ENCODE data around the gene TSPAN15.
"Not testable (repeated sequence)": the region's sequence is repeated elsewhere in the genome, so short reads cannot be mapped to it uniquely, and the experiment has no call there.

The TSPAN15 gene

DNA sequence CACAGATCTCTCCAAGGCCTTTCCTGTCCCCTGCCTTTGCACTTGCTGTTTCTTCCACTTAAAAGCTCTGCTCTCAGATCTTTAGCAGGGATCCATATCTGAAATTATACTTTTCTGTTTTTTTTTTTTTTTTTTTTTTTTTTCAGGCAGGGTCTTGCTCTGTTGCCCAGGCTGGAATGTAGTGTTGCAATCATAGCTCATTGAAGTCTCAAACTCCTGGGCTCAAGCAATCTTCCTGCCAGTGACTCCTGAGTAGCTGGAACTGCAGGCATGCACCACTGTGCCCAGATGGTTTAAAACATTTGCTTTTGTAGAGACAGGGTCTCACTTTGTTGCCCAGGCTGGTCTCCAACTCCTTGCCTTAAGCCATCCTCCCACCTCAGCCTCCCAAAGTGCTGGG is 5.0 kb upstream of the TSPAN15 start:
- Histone ChIP-seq H3K36me3 (ENCODE audit: insufficient read depth, low read length) (no peaks in the 10 kb centered on the region), H3K4me2 (ENCODE audit: insufficient read depth, low read length) (no peak overlapping the region), H3K4me1 (ENCODE audit: insufficient read depth, low read length) (no peaks in the 10 kb centered on the region), H3K4me3 (ENCODE audit: low read depth in 1 of 2, low read length in 2 of 2) (no peak overlapping the region), H3K27ac (ENCODE audit: low read length) (no peak overlapping the region), H3K27me3 (ENCODE audit: insufficient read depth, low read length, poor library complexity) (peaks cover 5% of the 10 kb centered on the region), H3K9me3 (ENCODE audit: insufficient read depth, low read length, severe bottlenecking) (no peaks in the 10 kb centered on the region), H2AFZ (ENCODE audit: low read depth, low read length) (no peak overlapping the region), H3K79me2 (ENCODE audit: insufficient read depth, low read length) (no peaks in the 10 kb centered on the region), H3K9ac (ENCODE audit: low read depth, low read length) (no peak overlapping the region), H4K20me1 (ENCODE audit: insufficient read depth, low read length) (no peaks in the 10 kb centered on the region)
- DNase-seq (no peak), ATAC-seq (ENCODE audit: insufficient read depth, low read depth) (no peak)
- TF ChIP-seq EZH2 (IDR thresholded peaks at IDR 0.05; ENCODE audit: borderline replicate concordance, low read depth, low read length, severe bottlenecking), result no peak
- TF ChIP-seq, protein P1, sequence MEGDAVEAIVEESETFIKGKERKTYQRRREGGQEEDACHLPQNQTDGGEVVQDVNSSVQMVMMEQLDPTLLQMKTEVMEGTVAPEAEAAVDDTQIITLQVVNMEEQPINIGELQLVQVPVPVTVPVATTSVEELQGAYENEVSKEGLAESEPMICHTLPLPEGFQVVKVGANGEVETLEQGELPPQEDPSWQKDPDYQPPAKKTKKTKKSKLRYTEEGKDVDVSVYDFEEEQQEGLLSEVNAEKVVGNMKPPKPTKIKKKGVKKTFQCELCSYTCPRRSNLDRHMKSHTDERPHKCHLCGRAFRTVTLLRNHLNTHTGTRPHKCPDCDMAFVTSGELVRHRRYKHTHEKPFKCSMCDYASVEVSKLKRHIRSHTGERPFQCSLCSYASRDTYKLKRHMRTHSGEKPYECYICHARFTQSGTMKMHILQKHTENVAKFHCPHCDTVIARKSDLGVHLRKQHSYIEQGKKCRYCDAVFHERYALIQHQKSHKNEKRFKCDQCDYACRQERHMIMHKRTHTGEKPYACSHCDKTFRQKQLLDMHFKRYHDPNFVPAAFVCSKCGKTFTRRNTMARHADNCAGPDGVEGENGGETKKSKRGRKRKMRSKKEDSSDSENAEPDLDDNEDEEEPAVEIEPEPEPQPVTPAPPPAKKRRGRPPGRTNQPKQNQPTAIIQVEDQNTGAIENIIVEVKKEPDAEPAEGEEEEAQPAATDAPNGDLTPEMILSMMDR (IDR thresholded peaks at IDR 0.05; ENCODE audit: borderline replicate concordance, extremely low read depth, low read length, poor library complexity, severe bottlenecking), result no peak

DNA sequence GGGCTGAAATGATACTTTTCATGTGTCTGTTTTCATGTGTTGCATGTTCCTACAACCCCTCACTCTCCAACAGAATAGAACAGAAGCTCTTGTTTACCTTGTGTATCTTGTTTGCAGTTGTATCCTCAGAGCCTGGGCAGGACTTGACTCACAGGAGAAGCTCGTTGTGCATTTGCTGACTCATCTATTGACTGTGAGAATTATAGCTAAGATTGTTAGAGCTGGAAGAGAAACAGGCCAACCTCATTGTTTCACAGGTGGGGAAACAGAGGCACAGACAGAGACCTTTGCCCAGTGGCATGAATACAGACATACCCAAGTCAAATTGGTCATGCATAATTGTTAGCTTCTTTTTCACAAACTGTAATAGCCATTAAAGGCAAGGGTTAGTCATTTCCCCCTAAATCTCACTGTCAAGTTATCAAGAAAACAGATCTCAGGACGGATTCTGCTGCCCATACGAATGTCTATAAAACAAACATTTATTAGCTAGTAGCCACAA is 4.6 kb upstream of the TSPAN15 start:
- Histone ChIP-seq H3K27ac (ENCODE audit: low read length) (no peak overlapping the region), H3K9ac (ENCODE audit: low read depth, low read length) (no peak overlapping the region), H3K36me3 (ENCODE audit: insufficient read depth, low read length) (no peaks in the 10 kb centered on the region), H3K9me3 (ENCODE audit: insufficient read depth, low read length, severe bottlenecking) (no peaks in the 10 kb centered on the region), H4K20me1 (ENCODE audit: insufficient read depth, low read length) (no peaks in the 10 kb centered on the region), H3K27me3 (ENCODE audit: insufficient read depth, low read length, poor library complexity) (peaks cover 5% of the 10 kb centered on the region), H3K4me2 (ENCODE audit: insufficient read depth, low read length) (no peak overlapping the region), H3K4me3 (ENCODE audit: low read depth in 1 of 2, low read length in 2 of 2) (no peak overlapping the region), H2AFZ (ENCODE audit: low read depth, low read length) (no peak overlapping the region), H3K4me1 (ENCODE audit: insufficient read depth, low read length) (no peaks in the 10 kb centered on the region), H3K79me2 (ENCODE audit: insufficient read depth, low read length) (no peaks in the 10 kb centered on the region)
- DNase-seq (no peak), ATAC-seq (ENCODE audit: insufficient read depth, low read depth) (no peak)
- no peak for TF ChIP-seq EZH2 (IDR thresholded peaks at IDR 0.05; ENCODE audit: borderline replicate concordance, low read depth, low read length, severe bottlenecking)
- TF ChIP-seq, protein P1 (IDR thresholded peaks at IDR 0.05; ENCODE audit: borderline replicate concordance, extremely low read depth, low read length, poor library complexity, severe bottlenecking), result no peak

DNA sequence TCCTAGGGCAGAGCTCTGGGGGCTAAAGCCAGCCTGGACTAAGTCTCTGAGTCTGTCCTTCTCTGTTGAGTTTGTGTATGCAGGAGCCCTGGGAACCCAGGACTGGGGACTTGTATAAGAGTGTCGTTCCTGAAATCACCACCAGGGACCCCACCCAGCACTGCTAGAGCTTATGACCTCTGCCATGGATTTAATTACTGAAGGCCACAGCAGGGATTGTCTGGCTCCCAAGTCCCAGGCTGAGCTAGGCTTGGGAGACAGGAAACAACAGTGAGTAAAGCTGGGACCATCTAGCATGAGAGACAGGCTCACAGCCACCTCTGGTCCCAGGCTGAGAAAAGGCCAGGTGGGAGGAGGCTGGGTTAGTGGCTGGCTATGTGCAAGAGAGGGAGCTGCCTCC is 1.4 kb upstream of the TSPAN15 start:
- Histone ChIP-seq H3K4me2 (ENCODE audit: insufficient read depth, low read length) (no peak overlapping the region), H3K79me2 (ENCODE audit: insufficient read depth, low read length) (no peaks in the 10 kb centered on the region), H3K27me3 (ENCODE audit: insufficient read depth, low read length, poor library complexity) (peaks cover 11% of the 10 kb centered on the region), H3K9me3 (ENCODE audit: insufficient read depth, low read length, severe bottlenecking) (no peaks in the 10 kb centered on the region), H2AFZ (ENCODE audit: low read depth, low read length) (no peak overlapping the region), H4K20me1 (ENCODE audit: insufficient read depth, low read length) (no peaks in the 10 kb centered on the region), H3K27ac (ENCODE audit: low read length) (no peak overlapping the region), H3K9ac (ENCODE audit: low read depth, low read length) (no peak overlapping the region), H3K4me3 (ENCODE audit: low read depth in 1 of 2, low read length in 2 of 2) (no peak overlapping the region), H3K36me3 (ENCODE audit: insufficient read depth, low read length) (no peaks in the 10 kb centered on the region), H3K4me1 (ENCODE audit: insufficient read depth, low read length) (no peaks in the 10 kb centered on the region)
- TF ChIP-seq, protein P1 (IDR thresholded peaks at IDR 0.05; ENCODE audit: borderline replicate concordance, extremely low read depth, low read length, poor library complexity, severe bottlenecking), result peak; percentile 52
- no peak for TF ChIP-seq EZH2 (IDR thresholded peaks at IDR 0.05; ENCODE audit: borderline replicate concordance, low read depth, low read length, severe bottlenecking)
- ATAC-seq (ENCODE audit: insufficient read depth, low read depth) (peak; percentile 71), DNase-seq (peak; percentile 29)

DNA sequence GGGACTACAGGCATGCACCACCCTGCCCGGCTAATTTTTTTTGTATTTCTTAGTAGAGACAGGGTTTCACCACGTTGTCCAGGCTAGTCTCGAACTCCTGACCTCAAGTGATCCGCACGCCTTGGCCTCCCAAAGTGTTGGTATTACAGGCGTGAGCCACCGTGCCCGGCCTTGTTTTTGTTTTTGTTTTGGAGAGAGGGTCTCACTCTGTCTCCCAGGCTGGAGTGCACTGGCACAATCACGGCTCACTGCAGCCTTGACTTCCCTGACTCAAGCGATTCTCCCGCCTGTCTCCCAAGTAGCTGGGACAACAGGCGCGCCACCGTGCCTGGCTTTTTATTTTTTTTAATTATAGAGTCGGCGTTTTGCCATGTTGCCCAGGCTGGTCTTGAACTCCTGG is 870 bp upstream of the TSPAN15 start:
- H3K9ac ChIP-seq (ENCODE audit: low read depth, low read length); H3K4me1 ChIP-seq (ENCODE audit: insufficient read depth, low read length); H3K9me3 ChIP-seq (ENCODE audit: insufficient read depth, low read length, severe bottlenecking); H4K20me1 ChIP-seq (ENCODE audit: insufficient read depth, low read length); H3K4me2 ChIP-seq (ENCODE audit: insufficient read depth, low read length); H3K79me2 ChIP-seq (ENCODE audit: insufficient read depth, low read length); ATAC-seq (ENCODE audit: insufficient read depth, low read depth); H3K36me3 ChIP-seq (ENCODE audit: insufficient read depth, low read length); H3K27ac ChIP-seq (ENCODE audit: low read length); H3K4me3 ChIP-seq (ENCODE audit: low read depth in 1 of 2, low read length in 2 of 2); DNase-seq; H2AFZ ChIP-seq (ENCODE audit: low read depth, low read length): not testable (repeated sequence)
- peaks cover 11% of the 10 kb centered on the region for H3K27me3 ChIP-seq (ENCODE audit: insufficient read depth, low read length, poor library complexity)

Measured in DND-41 (cell line).